Endothelial cell of umbilical vein (primary cell): ENCODE measurements around the gene USP8.

Source experiments
- GATA2 ChIP-seq: IDR thresholded peaks from 2 replicates; pipeline ENCODE4 v1.7.0; 2011; ENCODE audit warnings: low read depth, mild to moderate bottlenecking, moderate library complexity, mixed read lengths, low read length; ENCODE audit not compliant: insufficient read length, insufficient read depth
- POLR2A ChIP-seq: IDR thresholded peaks from 2 replicates; pipeline ENCODE4 v1.6.1; 2012; ENCODE audit warnings: low read depth, mild to moderate bottlenecking, control low read depth, low read length
- TF ChIP-seq, protein P1 (sequence below), 2 donors: IDR thresholded peaks; 1 replicate in 1 of 2; 2 replicates in 1 of 2; pipeline ENCODE4 v1.5.1; 2011; ENCODE audit warnings: low read length in 2 of 2, mild to moderate bottlenecking in 2 of 2, moderate library complexity in 2 of 2, control low read depth in 1 of 2, inconsistent platforms in 1 of 2, low read depth in 1 of 2; ENCODE audit not compliant: insufficient read depth in 1 of 2; ENCODE audit errors: extremely low read depth in 1 of 2

DNA sequence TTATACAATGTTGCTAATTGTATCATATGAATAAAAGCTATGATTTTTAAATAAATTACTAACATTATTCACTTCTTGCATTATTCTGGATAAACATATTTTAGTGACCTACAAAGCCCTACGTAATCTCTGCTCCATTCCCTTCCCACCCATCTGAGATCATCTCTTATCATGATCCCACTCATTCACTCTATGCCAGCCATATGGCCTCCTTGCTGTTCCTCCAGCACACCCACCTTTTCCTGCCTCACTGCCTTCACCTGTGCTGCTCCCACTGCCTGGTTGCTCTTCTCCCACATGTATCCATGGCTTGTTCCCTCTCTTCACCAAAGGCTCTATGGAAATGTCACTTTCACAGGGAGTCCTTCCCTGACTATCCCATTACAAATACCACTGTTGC, 7.3 kb upstream of the USP8 start:
- TF ChIP-seq, protein P1, sequence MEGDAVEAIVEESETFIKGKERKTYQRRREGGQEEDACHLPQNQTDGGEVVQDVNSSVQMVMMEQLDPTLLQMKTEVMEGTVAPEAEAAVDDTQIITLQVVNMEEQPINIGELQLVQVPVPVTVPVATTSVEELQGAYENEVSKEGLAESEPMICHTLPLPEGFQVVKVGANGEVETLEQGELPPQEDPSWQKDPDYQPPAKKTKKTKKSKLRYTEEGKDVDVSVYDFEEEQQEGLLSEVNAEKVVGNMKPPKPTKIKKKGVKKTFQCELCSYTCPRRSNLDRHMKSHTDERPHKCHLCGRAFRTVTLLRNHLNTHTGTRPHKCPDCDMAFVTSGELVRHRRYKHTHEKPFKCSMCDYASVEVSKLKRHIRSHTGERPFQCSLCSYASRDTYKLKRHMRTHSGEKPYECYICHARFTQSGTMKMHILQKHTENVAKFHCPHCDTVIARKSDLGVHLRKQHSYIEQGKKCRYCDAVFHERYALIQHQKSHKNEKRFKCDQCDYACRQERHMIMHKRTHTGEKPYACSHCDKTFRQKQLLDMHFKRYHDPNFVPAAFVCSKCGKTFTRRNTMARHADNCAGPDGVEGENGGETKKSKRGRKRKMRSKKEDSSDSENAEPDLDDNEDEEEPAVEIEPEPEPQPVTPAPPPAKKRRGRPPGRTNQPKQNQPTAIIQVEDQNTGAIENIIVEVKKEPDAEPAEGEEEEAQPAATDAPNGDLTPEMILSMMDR (IDR thresholded peaks at IDR 0.05; ENCODE audit: extremely low read depth in 1 of 2, insufficient read depth in 1 of 2, low read depth in 1 of 2, low read length in 2 of 2): no peak
- no peak for TF ChIP-seq GATA2
- TF ChIP-seq POLR2A: no peak
